ENCODE measurements around the gene CD99. TPM values are rescaled to one million over a fixed set of nuclear protein-coding genes. Genes with fewer than 3 reads are reported as not detected.

CD99 gene
- total and polyA plus RNA-seq, 12 donors: 89.4 to 266 (median 184) TPM

- no peaks in the 10 kb centered on the region for H3K4me1 ChIP-seq (replicated peaks in 1 of 2)
- TF ChIP-seq POLR2A (IDR thresholded peaks at IDR 0.05): no peak
- no peak for TF ChIP-seq CTCF (IDR thresholded peaks at IDR 0.05)
- DNase-seq: peak in 3 of 7 donors; percentile 12 to 26 (median 16)
- H3K4me3 ChIP-seq: no peak overlapping the region
- no peaks in the 10 kb centered on the region for H3K27me3 ChIP-seq
- intact Hi-C loops (cut with DNase I): no loop called here
- 63 to 75% (median 67%) methylated on average over 10 of the region's 10 CpGs for WGBS, 4 donors
- H3K9me3 ChIP-seq (replicated peaks in 1 of 3): no peaks in the 10 kb centered on the region
- H3K36me3 ChIP-seq (replicated peaks in 1 of 2): no peaks in the 10 kb centered on the region
- H3K27ac ChIP-seq: no peak overlapping the region
Measured at GRCh38 chrX:2664502-2664901, 26.6 kb upstream of the CD99 start.

GRCh38 chrX:2665387-2666304 is 25.4 kb upstream of the CD99 start:
- no peaks in the 10 kb centered on the region for H3K4me1 ChIP-seq (replicated peaks in 1 of 2)
- H3K27me3 ChIP-seq: no peaks in the 10 kb centered on the region
- no peaks in the 10 kb centered on the region for H3K9me3 ChIP-seq (replicated peaks in 1 of 3)
- no peak overlapping the region for H3K4me3 ChIP-seq
- intact Hi-C loops (cut with DNase I): no loop called here
- H3K27ac ChIP-seq: no peak overlapping the region
- no peak for DNase-seq
- TF ChIP-seq POLR2A (IDR thresholded peaks at IDR 0.05) (no peak), CTCF (IDR thresholded peaks at IDR 0.05) (no peak)
- WGBS, 4 donors: 68 to 81% (median 76%) methylated on average over 7 of the region's 7 CpGs
- no peaks in the 10 kb centered on the region for H3K36me3 ChIP-seq (replicated peaks in 1 of 2)

GRCh38 chrX:2666491-2666890 is 24.6 kb upstream of the CD99 start:
- intact Hi-C loops (cut with DNase I): no loop called here
- H3K27ac ChIP-seq: no peak overlapping the region
- no peak overlapping the region for H3K4me3 ChIP-seq
- no peaks in the 10 kb centered on the region for H3K4me1 ChIP-seq (replicated peaks in 1 of 2)
- H3K36me3 ChIP-seq (replicated peaks in 1 of 2): no peaks in the 10 kb centered on the region
- no peaks in the 10 kb centered on the region for H3K9me3 ChIP-seq (replicated peaks in 1 of 3)
- DNase-seq: no peak
- H3K27me3 ChIP-seq: no peaks in the 10 kb centered on the region
- WGBS, 4 donors: 82 to 100% (median 94%) methylated on average over 2 of the region's 2 CpGs
- TF ChIP-seq POLR2A (IDR thresholded peaks at IDR 0.05): no peak
- no peak for TF ChIP-seq CTCF (IDR thresholded peaks at IDR 0.05)

- H3K4me1 ChIP-seq (replicated peaks in 1 of 2): no peaks in the 10 kb centered on the region
- no peak for DNase-seq
- TF ChIP-seq CTCF (IDR thresholded peaks at IDR 0.05) (no peak), POLR2A (IDR thresholded peaks at IDR 0.05) (no peak)
- no peaks in the 10 kb centered on the region for H3K9me3 ChIP-seq (replicated peaks in 1 of 3)
- no peaks in the 10 kb centered on the region for H3K27me3 ChIP-seq
- H3K27ac ChIP-seq: no peak overlapping the region
- 60 to 74% (median 63%) methylated on average over 4 of the region's 4 CpGs for WGBS, 4 donors
- intact Hi-C loops (cut with DNase I): no loop called here
- H3K36me3 ChIP-seq (replicated peaks in 1 of 2): no peaks in the 10 kb centered on the region
- no peak overlapping the region for H3K4me3 ChIP-seq
Measured at GRCh38 chrX:2670978-2671377, 20.1 kb upstream of the CD99 start.

Data from adrenal gland (tissue), 12 donors.